G401 (cell line): ENCODE data around the gene CARS1. TPM values are rescaled to one million over a fixed set of nuclear protein-coding genes. Genes with fewer than 3 reads are reported as not detected.
A peak's percentile ranks its signal among the peaks of the same experiment; 100 is the strongest.

ENCODE experiments used
- DNase-seq: peaks from one replicate; pipeline ENCODE4 v3.0.0-alpha.2; 2015; ENCODE audit warnings: low spot score
- in situ Hi-C: cut with HindIII; loops from 2 replicates; pipeline ENCODE4 v1.10.0; 2016; ENCODE audit warnings: low sequenced_read_pairs, mixed read lengths
- total RNA-seq: library from RNA; depleted of rRNA; stranded (reverse); fragments of >200 nt; shearing (Covaris generic); gene quantifications from 2 replicates; pipeline ENCODE4 v1.2.3, GENCODE V29; 2014

The CARS1 gene
- total RNA-seq, 1 experiment from 2014 or later = 24.0 TPM

DNA sequence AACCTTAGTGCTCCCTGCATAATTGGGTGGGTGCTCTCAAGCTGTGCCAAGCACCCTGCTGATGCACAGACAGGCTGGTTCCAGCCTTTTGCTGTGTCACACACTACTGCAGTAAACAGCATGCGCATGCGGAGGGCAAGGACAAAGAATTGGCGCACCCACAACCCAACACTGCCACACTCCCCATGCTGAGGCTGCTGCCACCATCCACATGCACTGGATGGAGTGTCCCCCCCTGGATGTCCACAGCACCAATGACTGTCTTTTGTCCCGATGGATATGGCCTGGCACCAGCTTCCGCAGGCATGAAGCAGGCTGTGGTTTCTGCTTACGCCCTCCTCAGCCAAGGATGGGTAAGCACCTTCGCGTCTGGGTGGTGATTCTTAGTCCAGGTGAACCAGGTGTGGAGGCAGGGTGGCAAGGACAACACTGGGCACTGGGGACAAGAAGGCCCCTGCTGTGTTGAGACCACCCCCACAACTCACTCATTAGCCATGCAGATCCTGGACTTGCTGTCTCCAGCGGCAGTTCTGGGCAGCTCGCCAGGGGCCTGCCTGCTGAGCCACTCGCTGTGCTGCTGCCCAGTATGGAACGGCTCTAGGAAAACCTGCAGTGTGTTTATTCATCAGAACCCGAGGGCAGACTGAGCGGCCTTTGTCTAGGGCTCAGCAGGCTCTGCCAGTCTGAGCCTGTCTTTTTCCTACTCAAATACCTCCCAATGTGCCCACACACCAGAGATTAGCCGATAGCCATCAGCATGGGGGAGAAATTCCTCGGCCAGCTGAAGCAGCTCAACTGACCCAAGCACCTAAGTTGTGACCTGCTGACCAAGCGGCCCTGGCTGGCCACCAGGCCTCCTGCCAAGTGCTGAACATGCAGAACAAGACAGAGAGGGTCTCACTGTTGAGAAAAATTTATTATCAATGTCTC, 56.9 kb downstream of the CARS1 start:
- in situ Hi-C loops = no loop called here
- peak; percentile 40 for DNase-seq

- in situ Hi-C loops = no loop called here
These were observed 57.7 kb downstream of the CARS1 start for GRCh38 chr11:2999464-2999998.

DNA sequence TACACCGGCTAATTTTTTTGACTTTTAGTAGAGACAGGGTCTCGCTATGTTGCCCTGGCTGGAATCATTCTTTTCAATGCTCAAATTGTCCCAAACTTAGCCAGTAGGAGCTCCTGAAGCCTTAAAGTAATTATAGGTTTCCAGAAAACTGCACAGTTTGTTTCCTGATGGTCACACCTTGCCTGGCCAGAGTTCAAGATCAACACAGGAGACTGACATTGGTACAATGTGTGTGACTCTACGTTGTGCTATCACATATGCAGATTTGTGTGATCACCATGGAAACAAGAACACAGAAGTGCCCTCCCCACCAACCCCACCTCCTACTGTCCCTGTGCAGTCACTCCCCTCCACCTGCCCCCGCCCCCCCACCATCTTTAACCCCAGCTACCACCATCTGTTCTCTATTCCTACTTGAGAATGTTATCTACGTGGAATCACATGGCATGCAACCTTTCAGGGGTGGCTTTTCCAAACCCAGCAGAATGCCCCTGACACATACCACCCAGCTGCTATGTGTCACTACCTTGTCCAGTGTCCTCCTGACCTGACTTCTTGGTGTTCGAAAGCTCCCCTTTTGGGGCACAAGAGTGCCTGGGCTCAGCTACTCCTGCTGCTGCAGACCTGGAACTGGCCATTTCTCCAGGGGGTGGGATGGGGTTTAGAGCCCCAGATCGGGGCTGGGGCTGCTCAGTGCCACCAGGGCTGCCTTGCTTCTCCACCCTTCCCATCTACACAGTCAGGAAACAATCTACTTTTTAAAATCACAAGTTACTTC, 59.0 kb downstream of the CARS1 start:
- no peak for DNase-seq
- in situ Hi-C loops = no loop called here

More at GRCh38 chr11:2999464-2999998, 57.7 kb downstream of the CARS1 start:
- DNase-seq = no peak

- in situ Hi-C loops = no loop called here
- DNase-seq = no peak
These were observed 59.8 kb downstream of the CARS1 start for GRCh38 chr11:2997406-2997805.

DNA sequence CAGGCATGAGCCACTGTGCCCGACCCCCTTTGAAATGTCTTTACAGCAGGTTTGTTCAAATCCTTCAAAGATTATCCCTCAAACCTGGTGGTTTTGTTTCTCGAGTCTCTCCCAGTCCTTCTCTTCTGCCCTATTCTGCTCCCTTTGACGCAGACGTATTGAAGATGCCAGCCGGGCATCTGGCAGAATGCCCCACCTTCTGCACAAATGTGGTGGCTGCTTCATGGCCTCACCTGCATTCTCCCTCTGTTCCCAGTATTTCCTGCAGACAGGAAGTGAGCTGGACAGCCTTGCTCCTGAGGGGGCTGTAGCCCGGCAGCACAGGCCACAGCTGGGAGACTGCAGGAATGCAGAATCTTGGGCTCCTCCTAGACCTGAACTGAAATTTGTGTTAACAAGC, 60.2 kb downstream of the CARS1 start:
- in situ Hi-C loops = no loop called here
- DNase-seq = no peak

- in situ Hi-C loops = no loop called here
- no peak for DNase-seq
These were observed 61.2 kb downstream of the CARS1 start for GRCh38 chr11:2995893-2996554.

DNA sequence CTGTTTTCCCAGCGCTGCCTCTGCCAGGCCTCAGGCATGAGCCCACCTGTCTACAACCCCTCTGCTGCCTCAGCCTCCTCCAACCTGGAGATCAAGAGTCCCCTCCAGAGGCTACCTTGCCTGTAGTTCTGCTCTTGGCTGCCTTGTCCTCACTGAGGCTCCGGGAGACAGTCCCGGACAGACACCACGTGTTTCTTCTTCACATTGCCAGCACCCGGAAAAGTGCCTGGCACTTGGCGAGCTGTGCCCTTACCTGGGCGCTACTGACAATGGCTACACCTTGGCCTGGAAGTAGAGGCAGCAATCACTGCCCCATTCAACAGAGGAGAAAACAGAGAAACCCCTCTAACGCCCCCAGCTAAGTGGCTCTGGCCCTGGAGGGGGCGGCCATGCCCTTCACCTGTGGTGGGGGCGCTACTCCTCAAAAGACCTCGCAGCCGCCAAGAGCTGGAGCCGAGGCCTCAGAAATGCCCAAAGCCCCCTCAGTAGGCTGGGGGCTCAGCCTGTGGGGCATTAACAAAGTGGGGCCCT, 62.1 kb downstream of the CARS1 start:
- DNase-seq = no peak
- in situ Hi-C loops = no loop called here

DNA sequence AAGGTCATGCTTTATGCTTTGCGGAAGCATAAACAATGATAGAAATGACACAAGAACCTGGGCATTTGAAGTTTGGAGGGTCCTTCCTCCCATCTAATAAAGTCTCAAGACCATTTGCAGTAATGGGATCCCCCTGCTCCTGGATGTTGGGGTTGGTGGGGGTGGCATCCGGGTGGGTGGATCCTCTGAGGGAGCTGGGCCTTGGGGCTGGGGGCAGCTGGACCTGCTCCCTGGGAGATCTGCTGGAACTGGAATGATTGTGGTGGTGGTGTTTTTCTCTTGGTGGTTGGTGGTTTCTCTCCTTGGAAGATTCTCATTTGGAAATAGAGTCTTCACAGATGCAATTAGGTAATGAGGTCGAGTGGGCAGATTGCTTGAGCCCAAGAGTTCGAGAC, 62.9 kb downstream of the CARS1 start:
- no peak for DNase-seq
- in situ Hi-C loops = no loop called here

- DNase-seq = no peak
- in situ Hi-C loops = no loop called here
These were observed 64.3 kb downstream of the CARS1 start for GRCh38 chr11:2992997-2993325.

- peak; percentile 93 for DNase-seq
These were observed 64.8 kb downstream of the CARS1 start, which contains the start of gene NAP1L4 for GRCh38 chr11:2992234-2992996. Gene NAP1L4 (minus strand): TSS chr11:2992329. CDS start chr11:2979220, 13,109 bp downstream.

GRCh38 chr11:2991452-2992233, 65.6 kb downstream of the CARS1 start:
- DNase-seq = peak; percentile 19
- in situ Hi-C loops = no loop called here

More at GRCh38 chr11:2992234-2992996, 64.8 kb downstream of the CARS1 start, which contains the start of gene NAP1L4:
- in situ Hi-C loops = no loop called here

- no peak for DNase-seq
- in situ Hi-C loops = no loop called here
These were observed 66.4 kb downstream of the CARS1 start for GRCh38 chr11:2990617-2991451.

- in situ Hi-C loops = no loop called here
- DNase-seq = no peak
These were observed 67.7 kb downstream of the CARS1 start for GRCh38 chr11:2989551-2989950.

- in situ Hi-C loops = no loop called here
- no peak for DNase-seq
These were observed 68.2 kb downstream of the CARS1 start for GRCh38 chr11:2989006-2989405.

- no peak for DNase-seq
- in situ Hi-C loops = no loop called here
These were observed 69.1 kb downstream of the CARS1 start for GRCh38 chr11:2987881-2988861.

DNA sequence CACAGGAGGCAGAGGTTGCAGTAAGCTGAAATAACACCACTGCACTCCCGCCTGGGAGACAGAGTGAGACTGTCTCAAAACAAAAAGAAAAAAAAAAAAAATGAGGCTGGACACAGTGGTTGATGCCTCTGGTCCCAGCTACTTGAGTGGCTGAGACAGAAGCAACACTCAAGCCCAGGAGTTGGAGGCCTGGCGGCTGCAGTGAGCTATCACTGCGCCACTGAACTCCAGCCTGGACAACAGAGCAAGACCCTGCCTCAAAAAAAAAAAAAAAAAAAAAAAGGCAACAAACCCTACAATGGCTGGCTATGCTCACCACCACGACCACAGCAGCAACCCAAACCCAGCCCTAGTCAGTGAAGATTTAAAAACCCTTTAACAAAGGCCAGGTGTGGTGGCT, 73.3 kb downstream of the CARS1 start:
- in situ Hi-C loops = no loop called here
- no peak for DNase-seq
